Sigmoid colon (tissue), 4 donors: Measurements from ENCODE around the gene ANKRD33B.

Source experiments
- CTCF ChIP-seq, 4 experiments: fragments of 450-650 bp in 3 of 4; fragments of 200-600 bp in 1 of 4; IDR thresholded peaks; one replicate each; pipeline ENCODE4 v1.5.1; 2016 to 2019; ENCODE audit warnings: antibody characterized with exemption in 4 of 4, mild to moderate bottlenecking in 3 of 4, moderate library complexity in 2 of 4
- EP300 ChIP-seq, 4 donors: sonication (generic); formaldehyde crosslinking; IDR thresholded peaks; one replicate each; pipeline ENCODE4 v1.6.1; 2017; ENCODE audit warnings: antibody characterized with exemption in 4 of 4
- POLR2A ChIP-seq, 2 donors: fragments of 450-650 bp; IDR thresholded peaks; one replicate each; pipeline ENCODE4 v1.6.1; 2016; ENCODE audit warnings: antibody characterized with exemption in 2 of 2, mild to moderate bottlenecking in 2 of 2, moderate library complexity in 2 of 2

GRCh38 chr5:10619649-10620048, 55.8 kb downstream of the ANKRD33B start:
- TF ChIP-seq CTCF (IDR thresholded peaks at IDR 0.05) (no peak), EP300 (IDR thresholded peaks at IDR 0.05) (no peak), POLR2A (IDR thresholded peaks at IDR 0.05) (no peak)
